Urothelium cell line (cell line): Measurements from ENCODE around the gene ZNF473.
"Not testable (repeated sequence)": the region's sequence is repeated elsewhere in the genome, so short reads cannot be mapped to it uniquely, and the experiment has no call there.

Source experiments
- DNase-seq: peaks from one replicate; pipeline ENCODE4 v3.0.0; 2011; ENCODE audit warnings: low spot score, mixed read lengths
- FAIRE-seq: peaks from 2 replicates; lab custom pipeline; 2011; peaks lifted over from hg19 to GRCh38; lab: Jason Lieb, UNC

ZNF473 gene

GRCh38 chr19:50046649-50047503 lies 21.1 kb downstream of the ZNF473 start:
- peak; percentile 62 for DNase-seq
- FAIRE-seq = no peak

- DNase-seq (no peak), FAIRE-seq (no peak)
Observed at GRCh38 chr19:50047671-50048070, 21.9 kb downstream of the ZNF473 start.

- DNase-seq = peak; percentile 91
- FAIRE-seq = no peak
Observed at GRCh38 chr19:50050406-50051227, 24.8 kb downstream of the ZNF473 start.

- not testable (repeated sequence) for FAIRE-seq, DNase-seq
Observed at GRCh38 chr19:50051228-50051895, 25.6 kb downstream of the ZNF473 start.

- FAIRE-seq = no peak
Observed at GRCh38 chr19:50051964-50052363, 26.2 kb downstream of the ZNF473 start.

DNA sequence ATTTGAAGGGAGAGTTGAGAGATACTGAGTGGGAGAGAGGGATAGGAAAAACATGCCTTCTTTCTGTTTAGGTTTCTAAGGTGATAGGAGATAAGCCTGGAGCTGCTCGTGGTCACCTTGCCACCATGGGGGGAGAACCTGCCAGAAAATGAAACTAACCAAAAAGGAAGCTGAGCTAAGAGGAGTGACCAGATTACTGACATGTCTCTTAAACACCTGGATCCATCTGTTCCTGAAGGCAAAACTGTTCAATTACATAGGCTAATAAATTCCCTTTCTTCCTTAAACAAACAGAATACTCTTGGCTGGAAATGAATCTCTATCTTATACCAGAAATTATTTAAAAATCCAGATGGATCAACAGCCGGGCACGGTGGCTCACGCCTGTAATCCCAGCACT lies 27.3 kb downstream of the ZNF473 start:
- no peak for FAIRE-seq

More at GRCh38 chr19:50051964-50052363, 26.2 kb downstream of the ZNF473 start:
- no peak for DNase-seq

GRCh38 chr19:50058425-50058824 lies 32.6 kb downstream of the ZNF473 start:
- no peak for FAIRE-seq
- no peak for DNase-seq

More for the DNA sequence above, 27.3 kb downstream of the ZNF473 start:
- no peak for DNase-seq

GRCh38 chr19:50059045-50059444 lies 33.2 kb downstream of the ZNF473 start:
- FAIRE-seq = no peak
- DNase-seq = no peak

DNA sequence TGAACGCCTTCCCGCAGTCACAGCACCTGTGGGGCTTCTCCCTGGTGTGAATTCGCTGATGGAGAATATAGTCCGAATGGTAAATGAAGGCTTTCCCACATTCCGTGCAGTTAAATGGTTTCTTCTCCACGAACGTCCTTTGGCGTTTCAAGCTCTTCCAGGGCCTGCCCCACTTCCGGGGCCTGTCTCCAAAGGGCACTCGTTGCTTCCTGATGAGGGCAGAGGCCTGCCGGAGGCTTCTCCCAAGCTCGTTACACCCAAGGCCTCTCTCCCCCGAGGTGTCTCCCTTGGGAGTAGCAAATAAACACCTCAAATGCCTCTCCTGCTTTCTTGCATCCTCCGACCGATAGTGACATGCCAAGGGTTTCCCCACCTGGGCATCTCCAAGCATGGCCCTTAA lies 34.3 kb downstream of the ZNF473 start:
- FAIRE-seq = no peak
- no peak for DNase-seq

DNA sequence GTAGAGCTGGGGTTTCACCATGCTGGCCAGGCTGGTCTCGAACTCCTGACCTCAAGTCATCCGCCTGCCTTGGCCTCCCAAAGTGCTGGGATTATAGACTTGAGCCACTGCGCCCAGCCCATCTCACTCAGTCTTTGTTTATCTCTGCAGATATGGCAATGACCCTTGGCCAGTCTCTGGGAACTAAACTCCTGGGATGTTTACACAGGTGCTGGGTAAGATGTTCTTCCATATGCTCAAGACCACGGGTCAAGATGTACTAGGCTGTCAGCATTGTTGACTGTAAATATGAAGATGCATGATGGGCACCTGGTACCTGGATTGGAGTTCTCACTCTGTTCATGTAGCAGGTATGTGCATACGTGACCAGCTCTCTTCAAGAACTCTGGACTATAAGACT lies 35.8 kb downstream of the ZNF473 start:
- FAIRE-seq = no peak
- DNase-seq = no peak

- FAIRE-seq (no peak), DNase-seq (no peak)
Observed at GRCh38 chr19:50065938-50066337, 40.1 kb downstream of the ZNF473 start.

GRCh38 chr19:50067575-50067974 lies 41.8 kb downstream of the ZNF473 start:
- no peak for DNase-seq
- no peak for FAIRE-seq

DNA sequence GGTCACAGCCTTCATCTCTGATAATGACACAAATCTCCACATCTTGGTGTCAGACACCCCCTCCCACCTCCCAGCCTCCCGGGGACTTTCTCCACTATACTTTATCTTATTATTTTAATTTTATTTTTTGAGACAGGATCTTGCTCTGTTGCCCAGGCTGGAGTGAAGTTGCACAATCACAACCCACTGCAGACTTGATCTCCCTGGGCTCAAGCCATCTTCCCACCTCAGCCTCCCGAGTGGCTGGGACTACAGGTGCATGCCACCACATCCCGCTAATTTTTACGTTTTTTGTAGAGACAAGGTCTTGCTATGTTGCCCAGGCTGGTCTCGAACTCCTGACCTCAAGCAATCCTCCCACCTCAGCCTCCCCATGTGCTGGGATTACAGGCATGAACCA lies 42.6 kb downstream of the ZNF473 start:
- FAIRE-seq = not testable (repeated sequence)

DNA sequence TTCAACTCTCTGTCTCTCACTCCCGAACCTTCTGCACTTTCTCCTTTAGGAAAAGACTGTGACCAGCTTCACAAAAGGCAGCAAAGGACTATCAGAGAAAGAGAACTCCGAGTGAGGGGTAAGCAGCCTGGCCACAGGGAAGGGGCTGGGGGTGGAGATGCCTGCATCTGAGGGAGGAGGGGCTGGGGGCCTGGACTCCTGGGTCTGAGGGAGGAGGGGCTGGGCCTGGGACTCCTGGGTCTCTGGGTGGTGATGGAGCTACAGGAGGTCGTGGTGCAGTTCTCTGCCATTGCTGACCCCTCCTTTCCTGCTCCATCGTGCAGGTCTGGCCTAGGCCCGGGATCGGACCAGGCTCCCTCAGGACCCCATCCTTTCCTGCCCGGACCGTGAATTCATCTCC lies 49.3 kb downstream of the ZNF473 start:
- not testable (repeated sequence) for FAIRE-seq, DNase-seq

More for the DNA sequence above, 42.6 kb downstream of the ZNF473 start:
- not testable (repeated sequence) for DNase-seq

DNA sequence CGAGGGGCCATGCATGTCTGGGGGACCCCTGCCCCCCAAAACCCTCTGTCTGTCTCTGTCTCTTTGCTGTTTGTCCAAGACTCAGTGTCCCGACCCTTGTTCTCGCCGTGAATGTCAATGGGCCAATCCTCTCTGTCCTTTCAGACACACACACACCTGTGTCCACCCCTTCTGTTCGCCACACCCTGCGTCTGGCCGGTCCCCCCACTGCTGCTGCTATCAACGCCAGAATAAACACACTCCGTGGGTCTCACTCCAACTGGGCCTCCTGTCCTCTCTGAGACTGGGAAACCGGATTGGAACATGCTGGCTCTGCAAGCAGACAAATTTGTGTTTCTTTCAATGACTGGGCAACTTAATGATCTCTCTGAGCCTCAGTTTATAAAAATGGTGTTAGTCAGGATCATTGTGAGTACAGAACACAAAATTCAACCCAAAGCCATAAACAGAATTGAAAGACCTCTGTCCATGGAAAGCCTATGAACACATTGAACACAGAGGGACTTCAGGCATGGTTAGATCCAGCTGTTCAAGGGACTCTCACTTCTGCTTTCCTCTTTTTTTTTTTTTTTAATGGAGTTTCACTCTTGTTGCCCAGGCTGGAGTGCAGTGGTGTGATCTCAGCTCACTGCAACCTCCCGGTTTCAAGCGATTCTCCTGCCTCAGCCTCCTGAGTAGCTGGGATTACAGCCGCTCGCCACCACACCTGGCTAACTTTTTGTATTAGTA lies 50.0 kb downstream of the ZNF473 start:
- not testable (repeated sequence) for DNase-seq, FAIRE-seq

- not testable (repeated sequence) for DNase-seq, FAIRE-seq
Observed at GRCh38 chr19:50076581-50077355, 51.0 kb downstream of the ZNF473 start.

GRCh38 chr19:50079014-50079413 lies 53.2 kb downstream of the ZNF473 start:
- not testable (repeated sequence) for FAIRE-seq

DNA sequence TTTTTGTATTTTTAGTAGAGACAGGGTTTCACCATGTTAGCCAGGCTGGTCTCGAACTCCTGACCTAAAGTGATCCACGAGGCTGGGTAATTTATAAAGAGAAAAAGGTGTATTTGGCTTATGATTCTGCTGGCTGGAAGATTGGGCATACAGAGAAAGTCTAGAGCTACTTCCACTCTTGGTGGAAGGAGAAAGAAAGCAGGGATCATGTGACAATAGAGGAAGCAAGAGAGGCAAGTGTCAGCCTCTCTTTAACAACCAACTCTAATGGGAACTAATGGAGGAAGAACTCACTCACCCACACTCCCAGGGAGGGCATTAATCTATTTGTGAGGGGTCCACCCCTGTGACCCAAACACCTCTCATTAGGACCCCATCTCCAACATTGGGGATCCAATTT lies 58.6 kb downstream of the ZNF473 start:
- FAIRE-seq, DNase-seq: not testable (repeated sequence)

More at GRCh38 chr19:50079014-50079413, 53.2 kb downstream of the ZNF473 start:
- DNase-seq = not testable (repeated sequence)

GRCh38 chr19:50087153-50087552 lies 61.3 kb downstream of the ZNF473 start:
- not testable (repeated sequence) for DNase-seq, FAIRE-seq
